Measurements from ENCODE around the gene GALNTL6. TPM values are rescaled to one million over a fixed set of nuclear protein-coding genes. Genes with fewer than 3 reads are reported as not detected.
"Not testable (repeated sequence)": the region's sequence is repeated elsewhere in the genome, so short reads cannot be mapped to it uniquely, and the experiment has no call there.

The GALNTL6 gene
- total RNA-seq, 1 donor from 2014 or later, result 0.34 TPM

DNA sequence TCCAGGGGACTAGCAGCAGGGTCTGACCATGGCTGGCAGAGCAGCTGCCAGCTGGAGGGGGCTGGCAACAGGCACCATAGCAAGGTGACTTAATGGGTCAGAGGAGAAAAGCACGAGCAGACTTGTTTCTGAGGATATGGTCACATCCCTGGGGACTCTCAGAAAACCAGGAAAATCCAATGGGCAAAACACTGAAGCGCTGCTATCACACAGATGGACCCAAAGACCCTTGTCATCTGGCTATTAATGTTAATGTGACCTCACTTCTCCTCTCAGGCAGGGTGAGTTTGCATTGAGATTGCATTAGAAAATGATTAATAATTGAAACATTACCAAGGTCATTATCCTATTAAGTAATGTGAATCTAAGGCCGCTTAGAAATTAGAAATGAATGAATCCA, 1061.7 kb downstream of the GALNTL6 start:
- H3K36me3 Mint-ChIP-seq (ENCODE audit: unreplicated experiment), result no peaks in the 10 kb centered on the region
- peaks cover 4% of the 10 kb centered on the region for H3K9me3 Mint-ChIP-seq (ENCODE audit: unreplicated experiment)
- TF ChIP-seq, protein P1, sequence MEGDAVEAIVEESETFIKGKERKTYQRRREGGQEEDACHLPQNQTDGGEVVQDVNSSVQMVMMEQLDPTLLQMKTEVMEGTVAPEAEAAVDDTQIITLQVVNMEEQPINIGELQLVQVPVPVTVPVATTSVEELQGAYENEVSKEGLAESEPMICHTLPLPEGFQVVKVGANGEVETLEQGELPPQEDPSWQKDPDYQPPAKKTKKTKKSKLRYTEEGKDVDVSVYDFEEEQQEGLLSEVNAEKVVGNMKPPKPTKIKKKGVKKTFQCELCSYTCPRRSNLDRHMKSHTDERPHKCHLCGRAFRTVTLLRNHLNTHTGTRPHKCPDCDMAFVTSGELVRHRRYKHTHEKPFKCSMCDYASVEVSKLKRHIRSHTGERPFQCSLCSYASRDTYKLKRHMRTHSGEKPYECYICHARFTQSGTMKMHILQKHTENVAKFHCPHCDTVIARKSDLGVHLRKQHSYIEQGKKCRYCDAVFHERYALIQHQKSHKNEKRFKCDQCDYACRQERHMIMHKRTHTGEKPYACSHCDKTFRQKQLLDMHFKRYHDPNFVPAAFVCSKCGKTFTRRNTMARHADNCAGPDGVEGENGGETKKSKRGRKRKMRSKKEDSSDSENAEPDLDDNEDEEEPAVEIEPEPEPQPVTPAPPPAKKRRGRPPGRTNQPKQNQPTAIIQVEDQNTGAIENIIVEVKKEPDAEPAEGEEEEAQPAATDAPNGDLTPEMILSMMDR (IDR thresholded peaks at IDR 0.05; ENCODE audit: partially characterized antibody, unreplicated experiment), result no peak
- peaks cover 6% of the 10 kb centered on the region for H3K27me3 Mint-ChIP-seq (ENCODE audit: unreplicated experiment)
- H3K4me1 Mint-ChIP-seq (ENCODE audit: low read depth, unreplicated experiment), result peaks cover 15% of the 10 kb centered on the region
- DNase-seq, result no peak
- no peak overlapping the region for H3K4me3 Mint-ChIP-seq (ENCODE audit: unreplicated experiment)
- H3K27ac Mint-ChIP-seq (ENCODE audit: unreplicated experiment), result peak overlapping the region; percentile 62

DNA sequence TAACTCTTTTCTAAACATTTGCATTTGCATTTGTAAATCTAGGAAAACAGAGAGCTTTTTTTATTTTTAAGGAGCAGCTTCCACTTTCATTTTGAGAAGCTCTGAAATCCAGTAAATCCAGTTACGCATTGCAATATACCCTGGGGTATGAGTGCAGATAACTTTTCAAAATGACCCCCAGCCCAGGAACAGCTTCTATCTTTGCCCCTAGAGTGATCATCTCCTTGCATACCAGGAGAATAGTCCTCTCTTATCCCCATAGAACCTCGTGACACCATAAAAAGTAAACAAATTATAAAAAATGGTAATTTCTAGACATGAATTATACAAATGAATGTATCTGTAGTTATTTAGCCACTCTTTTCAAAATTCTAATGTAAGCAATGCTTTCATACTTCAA, 1063.2 kb downstream of the GALNTL6 start:
- no peak overlapping the region for H3K27ac Mint-ChIP-seq (ENCODE audit: unreplicated experiment)
- H3K4me1 Mint-ChIP-seq (ENCODE audit: low read depth, unreplicated experiment), result peaks cover 15% of the 10 kb centered on the region
- TF ChIP-seq, protein P1 (IDR thresholded peaks at IDR 0.05; ENCODE audit: partially characterized antibody, unreplicated experiment), result no peak
- peaks cover 4% of the 10 kb centered on the region for H3K9me3 Mint-ChIP-seq (ENCODE audit: unreplicated experiment)
- H3K4me3 Mint-ChIP-seq (ENCODE audit: unreplicated experiment), result no peak overlapping the region
- DNase-seq, result no peak
- H3K36me3 Mint-ChIP-seq (ENCODE audit: unreplicated experiment), result no peaks in the 10 kb centered on the region
- peaks cover 6% of the 10 kb centered on the region for H3K27me3 Mint-ChIP-seq (ENCODE audit: unreplicated experiment)

DNA sequence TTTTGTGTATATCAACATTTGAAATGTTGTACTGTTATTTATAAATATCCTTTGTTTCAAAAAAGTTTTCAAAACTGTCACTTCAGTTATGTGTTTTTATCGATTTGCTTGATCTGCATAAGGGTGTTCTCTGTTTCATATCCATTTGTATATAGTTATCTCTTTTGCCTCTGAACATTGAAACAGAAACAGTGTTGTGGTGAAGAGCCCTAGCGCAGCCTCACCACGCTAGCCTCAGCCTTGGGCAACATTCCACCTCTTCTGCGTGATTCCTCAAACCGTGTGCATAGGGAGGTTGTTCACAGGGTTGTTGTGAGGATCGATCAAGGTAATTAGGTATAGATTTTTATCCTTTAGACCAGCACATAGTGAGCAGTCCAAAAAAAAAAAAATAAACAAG, 1068.4 kb downstream of the GALNTL6 start:
- H3K27me3 Mint-ChIP-seq (ENCODE audit: unreplicated experiment), result no peaks in the 10 kb centered on the region
- H3K36me3 Mint-ChIP-seq (ENCODE audit: unreplicated experiment), result peaks cover 8% of the 10 kb centered on the region
- no peaks in the 10 kb centered on the region for H3K9me3 Mint-ChIP-seq (ENCODE audit: unreplicated experiment)
- no peak overlapping the region for H3K4me3 Mint-ChIP-seq (ENCODE audit: unreplicated experiment)
- H3K27ac Mint-ChIP-seq (ENCODE audit: unreplicated experiment), result no peak overlapping the region
- TF ChIP-seq, protein P1 (IDR thresholded peaks at IDR 0.05; ENCODE audit: partially characterized antibody, unreplicated experiment), result no peak
- H3K4me1 Mint-ChIP-seq (ENCODE audit: low read depth, unreplicated experiment), result no peaks in the 10 kb centered on the region
- DNase-seq, result no peak

DNA sequence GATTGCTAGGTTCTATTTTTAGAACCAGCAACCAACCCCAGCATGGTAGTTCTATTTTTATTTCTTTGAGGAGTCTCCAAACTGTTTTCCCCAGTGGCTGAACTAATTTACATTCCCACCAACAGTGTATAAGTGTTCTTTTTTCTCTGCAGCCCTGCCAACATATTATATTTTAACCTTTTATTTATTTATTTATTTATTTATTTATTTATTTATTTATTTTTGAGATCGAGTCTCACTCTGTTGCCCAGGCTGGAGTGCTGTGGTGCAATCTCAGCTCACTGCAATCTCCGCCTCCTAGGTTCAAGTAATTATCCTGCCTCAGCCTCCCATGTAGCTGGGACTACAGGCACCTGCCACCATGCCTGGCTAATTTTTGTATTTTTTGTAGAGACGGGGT, 1074.2 kb downstream of the GALNTL6 start:
- not testable (repeated sequence) for H3K9me3 Mint-ChIP-seq (ENCODE audit: unreplicated experiment); H3K4me1 Mint-ChIP-seq (ENCODE audit: low read depth, unreplicated experiment); H3K27ac Mint-ChIP-seq (ENCODE audit: unreplicated experiment); DNase-seq; H3K27me3 Mint-ChIP-seq (ENCODE audit: unreplicated experiment); H3K36me3 Mint-ChIP-seq (ENCODE audit: unreplicated experiment); H3K4me3 Mint-ChIP-seq (ENCODE audit: unreplicated experiment)

- Mint-ChIP-seq H3K4me1 (ENCODE audit: low read depth, unreplicated experiment) (no peaks in the 10 kb centered on the region), H3K9me3 (ENCODE audit: unreplicated experiment) (peaks cover 2% of the 10 kb centered on the region), H3K27me3 (ENCODE audit: unreplicated experiment) (peaks cover 1% of the 10 kb centered on the region), H3K36me3 (ENCODE audit: unreplicated experiment) (peaks cover 8% of the 10 kb centered on the region), H3K27ac (ENCODE audit: unreplicated experiment) (no peak overlapping the region), H3K4me3 (ENCODE audit: unreplicated experiment) (no peak overlapping the region)
- DNase-seq, result no peak
- TF ChIP-seq, protein P1 (IDR thresholded peaks at IDR 0.05; ENCODE audit: partially characterized antibody, unreplicated experiment), result no peak
Observed at GRCh38 chr4:172887959-172888358, 1074.8 kb downstream of the GALNTL6 start.

GRCh38 chr4:172892300-172892699, 1079.1 kb downstream of the GALNTL6 start:
- Mint-ChIP-seq H3K4me3 (ENCODE audit: unreplicated experiment) (no peak overlapping the region), H3K27ac (ENCODE audit: unreplicated experiment) (no peak overlapping the region), H3K27me3 (ENCODE audit: unreplicated experiment) (peaks cover 1% of the 10 kb centered on the region), H3K9me3 (ENCODE audit: unreplicated experiment) (peaks cover 5% of the 10 kb centered on the region), H3K4me1 (ENCODE audit: low read depth, unreplicated experiment) (no peaks in the 10 kb centered on the region), H3K36me3 (ENCODE audit: unreplicated experiment) (peaks cover 18% of the 10 kb centered on the region)
- TF ChIP-seq, protein P1 (IDR thresholded peaks at IDR 0.05; ENCODE audit: partially characterized antibody, unreplicated experiment), result peak; percentile 56
- DNase-seq, result no peak

All from glutamatergic neuron (in vitro differentiated cells).